Endometrium (tissue), 2 donors: ENCODE measurements around the gene RAPGEF1.

Experiments used
- FAIRE-seq: peaks from 2 replicates; lab custom pipeline; 2012; peaks lifted over from hg19 to GRCh38; lab: Jason Lieb, UNC
- donor health status: control.
- donor health status: control.

The RAPGEF1 gene

DNA sequence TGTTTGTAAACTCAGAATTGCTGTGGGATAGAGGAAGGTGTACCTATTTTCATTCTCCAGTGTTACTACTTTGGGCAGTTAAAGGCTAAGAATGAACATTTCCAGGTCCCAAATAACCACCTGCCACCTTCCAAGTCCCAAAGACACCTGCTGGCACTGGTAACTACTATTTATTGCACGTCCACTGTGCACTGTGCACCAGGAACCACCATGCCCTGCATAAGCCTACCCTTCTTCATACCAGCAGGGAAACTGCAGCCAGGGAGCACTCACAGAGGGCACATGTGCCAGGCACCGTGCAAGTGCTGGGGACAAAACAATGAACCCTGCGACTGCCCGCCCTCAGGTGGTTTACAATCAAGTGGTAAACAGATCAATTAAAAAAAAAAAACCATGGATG lies 34.9 kb downstream of the RAPGEF1 start:
- no peak for FAIRE-seq

DNA sequence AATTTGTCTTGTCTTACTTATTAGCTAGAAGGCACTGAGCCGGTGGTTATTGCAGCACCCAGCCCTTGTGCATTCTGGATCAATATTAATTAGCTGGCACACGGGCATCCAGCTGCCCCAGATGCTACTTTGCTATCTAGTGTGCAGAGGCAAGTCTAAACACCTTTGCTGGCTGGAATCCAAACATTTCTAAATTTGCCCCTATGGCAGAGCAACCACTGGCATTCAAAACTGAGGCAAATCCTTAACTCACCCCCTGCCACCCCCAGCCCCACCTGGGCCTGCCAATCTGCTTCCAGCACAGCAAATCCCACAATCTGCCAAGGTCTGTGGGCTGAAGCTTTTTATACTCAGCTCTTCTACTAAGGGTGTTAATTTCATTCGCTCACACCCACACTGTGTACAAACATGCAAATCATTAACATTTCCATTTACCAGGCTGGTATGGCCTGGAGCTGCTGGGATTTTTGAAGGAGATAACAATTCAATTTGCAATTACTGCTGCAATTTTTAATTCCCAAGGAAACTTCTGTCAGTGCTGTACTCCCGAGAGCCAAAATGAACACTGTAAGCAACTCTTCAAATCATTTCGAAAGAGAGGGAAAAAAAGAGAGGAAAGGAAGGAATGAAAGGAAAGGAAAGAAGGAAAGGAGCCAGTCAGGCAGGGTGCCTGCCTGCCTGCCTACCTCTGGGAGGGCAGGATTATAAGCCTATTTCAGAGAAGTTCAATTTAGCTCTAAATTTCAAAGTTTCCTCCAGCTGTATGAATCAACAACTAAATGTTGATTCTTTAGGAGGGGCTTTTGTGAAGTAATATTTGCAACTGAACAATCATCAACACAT lies 35.5 kb downstream of the RAPGEF1 start:
- no peak for FAIRE-seq

DNA sequence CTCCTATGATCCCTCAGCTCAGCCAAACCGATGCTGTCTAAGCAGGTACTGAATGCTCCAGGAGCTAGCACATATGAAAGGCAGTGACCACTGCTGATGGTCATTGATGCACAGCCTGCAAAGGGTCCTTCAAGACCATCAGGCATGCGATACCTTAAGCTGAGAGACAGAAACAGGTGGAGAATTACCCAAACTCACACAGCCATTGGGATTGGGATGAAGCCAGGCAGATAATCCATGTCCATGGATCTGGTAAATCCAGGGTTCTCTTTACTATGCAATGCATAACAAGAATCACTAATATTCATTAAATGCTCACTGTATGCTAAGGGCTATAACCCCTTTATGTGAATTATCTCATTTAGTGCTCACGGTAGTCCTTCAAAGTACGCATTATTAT lies 36.2 kb downstream of the RAPGEF1 start:
- no peak for FAIRE-seq

DNA sequence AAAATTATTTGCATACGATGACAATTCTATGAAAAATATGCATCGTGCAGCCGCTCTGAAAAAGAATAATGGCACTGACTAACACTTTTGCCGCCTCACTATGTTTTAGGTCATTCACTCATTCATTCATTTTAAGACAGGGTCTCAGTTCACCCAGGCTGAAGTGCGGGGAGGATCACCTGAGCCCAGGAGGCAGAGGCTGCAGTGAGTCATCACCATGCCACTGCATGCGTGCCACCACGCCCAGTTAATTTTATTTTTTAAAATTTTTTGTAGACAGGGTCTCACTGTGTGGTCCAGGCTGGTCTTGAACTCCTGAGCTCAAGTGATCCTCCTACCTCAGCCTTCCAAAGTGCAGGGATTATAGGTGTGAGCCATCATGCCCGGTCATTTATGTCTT lies 37.0 kb downstream of the RAPGEF1 start:
- FAIRE-seq: no peak

DNA sequence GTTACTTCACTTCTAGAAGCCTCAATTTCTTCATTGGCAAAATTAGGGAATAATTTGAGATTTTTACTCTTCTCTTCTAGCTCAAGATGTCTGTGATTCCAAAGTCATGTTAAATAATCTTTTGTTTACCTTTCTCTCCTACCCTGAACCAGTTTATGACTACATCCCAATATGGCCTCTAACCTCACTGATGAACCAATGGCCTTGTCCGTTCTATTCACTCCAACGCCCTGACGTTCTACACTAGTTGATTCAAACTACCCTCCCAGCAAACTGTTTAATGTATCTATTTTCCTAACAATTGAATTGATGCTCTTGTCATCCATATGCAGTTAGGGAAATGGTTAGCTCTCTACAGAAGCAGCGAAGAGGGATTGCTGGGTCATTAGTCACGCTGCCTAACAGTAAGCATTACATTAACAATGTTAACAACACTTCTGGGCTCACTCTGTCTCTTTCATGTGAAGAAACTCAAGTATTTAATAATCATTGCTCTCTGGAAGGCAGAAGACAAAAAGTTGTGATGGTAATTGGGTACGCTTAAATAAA lies 38.0 kb downstream of the RAPGEF1 start:
- FAIRE-seq: no peak

DNA sequence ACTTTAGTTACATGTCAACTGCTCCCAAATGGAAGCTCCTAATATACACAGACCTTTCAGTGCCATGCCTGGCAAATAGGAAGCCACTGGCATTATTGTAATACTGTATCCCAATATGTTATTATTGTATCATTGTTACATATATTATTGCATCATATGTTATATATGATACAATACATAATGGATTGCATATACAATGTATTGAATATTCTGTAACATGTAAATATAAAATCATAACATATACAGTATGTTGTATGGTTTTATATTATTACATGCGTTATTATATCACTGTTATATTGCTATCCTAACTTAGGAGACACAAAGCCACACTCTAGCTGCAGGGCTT lies 38.5 kb downstream of the RAPGEF1 start:
- no peak for FAIRE-seq

DNA sequence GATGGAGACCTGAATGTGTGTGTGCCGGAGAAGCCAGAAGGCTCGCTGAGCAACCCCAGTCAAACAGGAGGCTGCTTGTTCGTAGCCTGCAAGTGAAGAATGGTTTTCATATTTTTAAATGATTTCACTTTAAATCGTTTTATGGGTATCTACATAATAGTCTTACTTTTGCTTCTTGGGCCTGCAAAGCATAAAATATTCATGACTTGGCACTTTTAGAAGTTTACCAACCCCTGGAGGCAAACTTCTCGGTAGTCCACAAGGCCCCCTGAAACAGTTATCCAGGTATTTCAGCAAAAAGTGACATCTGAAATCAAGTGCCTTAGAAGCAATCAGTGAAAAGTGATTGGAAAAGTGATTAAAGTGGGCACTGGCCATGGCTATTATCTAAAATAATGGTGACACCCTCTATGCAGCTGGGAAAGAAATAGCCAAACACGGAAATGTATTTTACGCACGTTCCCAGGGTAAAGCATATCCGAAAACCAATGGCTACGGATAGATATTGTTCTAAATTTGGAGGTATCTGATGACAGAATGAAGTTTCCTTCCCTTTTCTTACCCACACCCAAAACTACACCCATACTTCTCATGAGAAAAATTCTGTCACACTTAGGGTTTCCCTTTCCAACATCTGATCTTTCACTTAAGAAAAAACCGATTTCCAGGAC lies 39.0 kb downstream of the RAPGEF1 start:
- no peak for FAIRE-seq

DNA sequence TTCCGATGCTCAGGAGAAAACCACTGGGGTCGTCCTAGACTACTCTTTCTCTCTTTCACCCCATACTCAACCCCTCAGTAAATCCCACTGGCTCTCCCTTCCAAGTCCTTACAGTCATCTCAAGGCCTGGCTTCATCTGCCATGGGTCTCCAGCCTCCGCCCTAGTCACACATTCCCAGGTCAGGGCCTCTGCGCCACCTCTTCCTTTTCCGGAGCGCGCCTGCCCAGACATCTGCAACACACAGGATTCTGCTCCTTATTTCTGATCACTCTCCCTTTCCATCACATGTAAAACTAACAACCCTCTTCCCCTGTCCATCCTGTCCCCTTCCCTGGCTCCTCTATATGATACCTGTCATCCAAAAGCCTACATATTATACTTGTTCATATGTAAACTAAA lies 39.8 kb downstream of the RAPGEF1 start:
- FAIRE-seq: no peak

DNA sequence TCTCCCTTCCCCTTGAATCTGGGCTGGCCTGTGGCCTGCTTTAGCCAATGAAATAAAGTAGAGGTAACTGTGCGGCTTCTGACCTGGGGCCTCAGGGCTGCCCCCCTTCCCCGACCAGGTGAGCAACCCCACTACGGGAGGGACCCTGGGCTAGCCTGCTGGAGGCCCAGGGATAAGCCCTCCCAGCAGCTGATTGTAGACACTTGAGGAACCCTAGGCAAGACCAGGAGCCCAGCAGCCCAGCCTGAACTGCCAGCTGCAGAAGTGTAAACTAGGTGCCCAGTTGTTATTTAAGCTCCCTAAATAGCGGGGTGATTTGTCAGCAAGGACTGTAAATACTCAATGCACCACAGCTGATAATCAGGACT lies 41.3 kb downstream of the RAPGEF1 start:
- FAIRE-seq: no peak

DNA sequence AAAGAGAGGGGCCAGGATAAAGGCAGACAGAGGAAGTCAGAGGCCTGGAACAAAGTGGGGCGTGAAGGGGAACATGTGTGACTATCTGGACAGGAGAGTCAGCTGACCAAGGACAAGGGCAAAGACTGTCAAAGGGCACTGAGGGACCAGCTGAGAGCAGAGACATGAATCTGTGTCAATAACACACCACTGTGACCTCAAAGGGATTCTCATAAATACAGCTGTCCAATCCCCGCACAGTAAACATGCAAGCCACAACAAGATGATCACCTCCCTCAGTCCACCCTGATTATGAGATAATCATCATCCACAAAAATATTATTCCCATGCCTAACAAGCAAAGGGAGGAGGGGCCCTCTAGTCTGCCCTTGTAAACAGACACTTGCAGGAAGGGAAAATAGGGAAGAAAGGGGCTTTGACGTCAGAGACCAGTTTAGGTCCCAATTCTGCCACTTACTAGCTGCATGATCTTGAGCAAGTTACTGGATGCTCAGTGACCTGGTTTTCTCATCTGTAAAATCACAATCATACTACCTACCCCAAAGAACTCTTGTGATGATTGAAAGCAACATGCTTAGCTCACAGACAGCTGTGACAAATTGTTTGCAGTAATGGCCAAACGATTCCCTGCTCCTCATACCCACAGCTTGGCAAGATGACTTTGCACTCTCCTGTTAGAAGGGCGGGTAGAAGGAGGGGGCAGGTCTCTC lies 41.8 kb downstream of the RAPGEF1 start:
- no peak for FAIRE-seq

DNA sequence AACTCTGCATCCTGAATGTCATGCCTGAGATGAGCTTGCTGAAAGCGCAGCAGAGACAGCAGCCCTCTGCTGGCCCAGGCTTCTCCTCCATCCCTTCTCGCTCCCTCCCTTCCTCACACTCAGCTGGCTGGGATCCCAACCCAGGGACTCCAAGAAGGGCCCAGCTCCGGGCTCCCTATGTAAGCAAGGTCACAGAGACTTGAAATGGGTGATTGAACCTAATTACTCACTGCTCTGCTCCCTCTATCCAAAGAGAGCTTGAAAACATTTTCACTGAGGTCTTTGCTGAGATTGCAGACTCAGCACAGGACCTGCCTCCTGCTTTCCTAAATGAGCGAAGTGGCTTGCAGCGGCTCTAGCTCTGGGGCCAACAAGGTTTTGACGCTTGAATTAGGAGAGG lies 42.8 kb downstream of the RAPGEF1 start:
- no peak for FAIRE-seq

DNA sequence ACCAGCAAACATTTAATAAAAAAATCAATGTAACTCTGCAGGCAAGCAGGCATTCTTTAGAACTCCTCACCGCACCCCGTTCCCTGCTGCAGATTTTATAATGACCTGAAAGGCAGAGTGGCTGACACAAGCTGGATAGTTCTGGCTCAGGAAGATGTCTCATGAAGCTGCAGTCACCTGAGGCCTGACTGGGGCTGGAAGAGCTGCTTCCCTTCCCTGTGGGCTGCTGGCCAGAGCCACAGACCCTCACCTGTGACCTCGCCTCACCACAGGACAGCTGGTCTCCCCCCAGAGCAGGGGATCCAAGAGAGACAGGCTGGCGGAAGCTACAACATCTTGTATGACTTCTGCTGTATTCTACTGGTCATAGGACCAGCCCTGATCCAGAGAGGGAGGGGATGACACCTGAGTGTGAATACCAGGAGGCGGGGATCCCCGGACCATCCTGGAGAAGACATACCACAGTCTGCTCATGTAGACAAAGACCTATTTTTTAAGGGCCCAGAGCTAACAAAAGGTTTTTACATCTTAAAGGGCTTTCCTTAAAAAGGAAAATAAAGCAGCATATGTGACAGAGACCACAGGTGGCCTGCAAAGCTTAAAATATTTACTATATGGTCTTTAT lies 43.9 kb downstream of the RAPGEF1 start:
- no peak for FAIRE-seq

DNA sequence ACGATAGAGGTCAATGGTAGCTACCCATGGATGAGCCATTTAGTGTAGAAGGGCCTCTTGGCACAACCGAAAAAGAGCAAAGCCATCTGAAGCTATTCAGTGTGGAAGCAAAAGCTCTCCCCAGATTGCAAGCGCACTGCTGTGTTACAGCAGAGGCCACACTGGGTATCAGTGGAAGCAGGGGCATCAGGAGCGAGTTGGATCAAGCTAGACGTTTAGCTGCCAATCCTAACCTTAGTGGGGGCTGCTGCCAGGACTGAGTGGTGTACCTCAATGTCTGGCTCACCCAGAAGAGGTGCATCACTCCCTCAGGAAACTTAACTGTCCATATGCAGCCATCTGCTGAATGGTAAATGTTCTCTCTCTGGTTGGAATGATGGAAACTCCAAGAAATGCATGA lies 44.5 kb downstream of the RAPGEF1 start:
- FAIRE-seq: no peak

DNA sequence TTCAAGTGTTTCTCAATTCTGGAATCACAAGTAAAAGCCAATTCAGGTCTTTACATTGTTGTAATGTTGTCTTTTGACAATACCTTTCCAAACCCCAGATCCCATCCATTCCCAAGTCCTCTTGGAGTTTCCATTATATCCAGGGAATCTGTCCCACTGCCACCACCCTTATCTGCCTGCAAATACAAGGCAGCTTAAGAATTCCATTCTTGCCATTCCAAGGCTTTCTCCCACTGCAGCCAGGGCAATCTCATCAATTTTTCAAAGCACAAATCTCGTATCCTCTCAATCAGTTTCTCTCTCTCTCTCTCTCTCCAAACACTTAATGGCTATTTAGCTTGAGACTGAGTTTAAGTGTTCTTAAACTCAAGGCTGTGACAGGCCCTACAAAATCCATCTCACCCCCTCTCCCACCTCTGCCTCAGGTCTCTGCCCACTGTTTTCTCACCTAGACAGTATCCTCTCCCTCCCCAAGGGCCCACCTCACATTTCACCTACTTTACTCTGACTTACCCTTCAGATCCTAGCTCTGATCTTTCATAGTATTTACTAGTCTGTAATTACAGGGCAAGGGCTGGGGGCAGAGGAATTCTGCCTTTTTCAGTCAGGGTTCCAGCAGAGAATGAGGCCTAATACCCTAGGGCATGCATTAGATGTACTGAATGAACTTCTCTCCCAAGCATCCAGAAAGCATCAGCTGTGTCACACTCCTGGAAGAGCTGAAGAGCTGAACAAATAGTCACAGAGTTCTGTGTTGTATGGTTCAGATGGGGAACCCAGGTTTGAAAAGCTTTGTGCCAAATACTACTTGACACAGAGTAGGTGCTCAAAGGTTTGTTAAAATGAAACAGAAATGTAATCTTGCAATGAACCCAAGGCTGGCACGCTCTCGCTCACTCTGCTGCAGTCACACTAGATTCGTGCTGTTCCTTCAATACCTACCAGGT lies 46.0 kb downstream of the RAPGEF1 start:
- FAIRE-seq: no peak

DNA sequence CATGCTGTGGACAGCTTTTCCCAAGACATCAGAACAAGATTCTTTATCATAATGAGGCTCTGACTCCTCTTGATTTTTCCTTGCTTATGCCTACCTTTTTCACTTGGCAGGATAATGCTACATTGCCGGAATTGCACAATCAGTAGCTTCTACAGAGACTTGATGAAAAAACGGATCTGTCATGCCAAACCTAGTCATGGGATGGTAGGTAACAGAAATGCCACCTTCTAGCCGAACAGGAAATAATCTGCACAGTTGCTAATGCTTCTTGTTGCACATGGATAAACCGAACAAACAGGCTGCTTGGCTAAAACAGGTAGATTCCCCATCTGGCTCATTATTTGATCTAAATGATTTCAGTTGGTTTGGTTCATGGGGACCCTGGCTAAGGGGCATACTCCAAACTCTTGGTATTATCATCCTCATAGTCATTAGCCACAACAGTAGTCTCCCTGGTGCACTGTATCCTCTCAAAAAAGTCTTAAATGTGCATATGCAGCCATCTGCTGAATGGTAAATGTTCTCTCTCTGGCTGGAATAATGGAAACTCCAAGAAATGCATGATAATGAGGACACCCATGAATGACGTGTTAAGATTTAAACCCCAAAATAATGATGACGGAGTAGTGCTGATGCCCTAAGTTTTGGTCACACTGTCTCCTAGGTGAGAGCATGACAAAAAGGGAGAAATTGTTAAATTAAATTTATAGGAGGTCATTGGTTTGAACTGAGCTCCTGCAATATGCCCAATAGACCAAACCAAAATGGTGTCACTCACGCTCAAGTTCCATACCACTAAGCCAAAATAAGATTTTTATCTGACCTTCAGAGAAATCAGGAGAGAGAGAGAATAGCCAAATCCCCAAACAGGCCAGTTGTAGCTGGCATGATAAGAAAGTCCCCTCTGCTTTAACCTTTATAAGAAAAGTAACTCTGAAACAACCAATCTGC lies 47.0 kb downstream of the RAPGEF1 start:
- no peak for FAIRE-seq

DNA sequence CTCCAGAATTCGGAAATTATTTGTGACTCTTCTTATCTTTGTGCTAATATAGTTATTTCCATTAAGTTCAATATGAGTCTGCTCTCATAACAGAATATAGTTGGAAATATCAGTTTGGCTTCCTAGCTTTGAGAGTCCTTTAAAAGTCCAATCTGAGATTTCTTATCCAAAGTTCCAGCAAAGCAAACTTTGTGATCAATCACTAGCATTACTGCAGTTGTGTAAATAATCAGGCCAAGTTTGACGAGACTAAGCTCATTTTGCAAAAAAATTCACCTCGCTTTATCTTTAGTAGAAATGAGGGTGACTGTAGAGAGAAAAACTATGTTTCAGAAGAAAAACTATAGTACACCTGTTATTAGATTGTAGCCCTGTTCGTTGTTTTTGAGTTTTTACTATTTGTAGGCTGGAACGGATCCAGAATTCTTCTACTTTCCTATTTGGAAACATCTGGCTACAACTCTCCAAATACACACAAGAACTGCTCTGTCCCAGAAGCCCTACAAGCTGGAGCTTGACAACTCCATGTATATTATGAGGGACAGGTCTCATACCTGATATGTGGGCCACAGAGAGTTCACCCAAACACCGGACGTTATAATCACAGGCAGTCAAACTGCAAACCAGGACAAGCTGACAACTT lies 47.8 kb downstream of the RAPGEF1 start:
- FAIRE-seq: no peak

DNA sequence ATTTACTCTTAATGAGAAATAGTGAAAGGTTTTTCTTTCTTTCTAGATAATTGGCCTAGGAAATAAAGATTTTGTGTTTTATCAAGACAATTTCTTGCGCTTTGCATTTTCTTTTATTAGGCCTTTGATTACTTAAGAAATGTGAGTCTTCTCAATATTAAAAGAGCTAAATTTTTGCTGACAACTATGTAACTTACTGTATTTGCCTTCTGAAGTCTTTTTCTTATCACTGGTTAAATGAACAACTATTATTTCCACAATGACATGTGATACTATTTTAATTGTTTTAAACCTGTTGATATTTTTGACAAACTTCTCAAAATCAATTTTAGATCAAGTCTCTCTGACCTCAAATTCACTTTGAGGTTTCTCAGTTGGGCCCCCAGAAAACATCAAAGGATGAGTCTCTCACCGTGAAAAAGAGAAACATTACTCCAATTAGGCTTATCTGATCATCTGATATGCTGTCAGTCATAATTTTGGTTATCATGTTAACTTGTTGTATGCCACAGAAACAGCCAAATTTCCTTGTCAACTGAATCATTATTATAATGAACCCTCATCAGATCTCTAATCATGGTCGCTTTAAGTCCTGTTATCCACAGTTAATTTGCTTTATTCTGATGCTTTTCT lies 48.8 kb downstream of the RAPGEF1 start:
- FAIRE-seq: no peak

DNA sequence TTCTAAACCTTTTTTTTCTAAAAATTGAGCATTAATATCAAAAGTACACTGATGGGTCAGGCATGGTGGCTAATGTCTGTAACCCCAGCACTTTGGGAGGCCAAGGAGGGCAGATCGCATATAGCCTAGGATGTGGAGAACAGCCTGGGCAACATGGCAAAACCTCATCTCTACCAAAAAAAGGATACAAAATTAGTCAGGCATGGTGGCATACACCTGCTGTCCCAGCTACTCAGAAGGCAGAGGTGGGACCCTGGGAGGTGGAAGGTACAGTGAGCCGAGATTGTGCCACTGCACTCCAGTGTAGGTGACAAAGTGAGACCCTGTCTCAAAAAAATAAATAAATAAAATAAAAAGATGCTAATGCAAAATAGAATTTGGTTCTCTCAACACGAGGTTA lies 49.4 kb downstream of the RAPGEF1 start:
- no peak for FAIRE-seq

DNA sequence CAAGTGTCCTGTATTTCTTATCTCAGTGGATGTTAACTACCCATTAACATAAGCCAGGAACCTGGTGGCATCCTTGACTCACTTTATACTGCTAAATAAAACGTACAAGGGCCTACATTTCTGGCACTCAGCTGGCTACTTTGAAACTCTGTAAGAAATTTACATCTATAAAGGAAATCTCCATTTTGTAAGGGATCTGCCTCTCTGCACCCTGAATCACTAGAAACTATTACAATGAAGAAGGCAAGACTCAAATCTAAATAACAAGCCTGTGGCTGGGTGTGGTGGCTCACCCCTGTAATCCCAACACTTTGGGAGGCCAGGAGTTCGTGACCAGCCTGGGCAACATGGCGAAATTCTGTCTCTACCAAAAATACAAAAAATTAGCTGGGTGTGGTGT lies 51.5 kb downstream of the RAPGEF1 start:
- FAIRE-seq: no peak
